ENCODE results near the gene FGFR1OP2. TPM values are rescaled to one million over a fixed set of nuclear protein-coding genes. Genes with fewer than 3 reads are reported as not detected.
A peak's percentile ranks its signal among the peaks of the same experiment; 100 is the strongest.
"Not testable (repeated sequence)": the region's sequence is repeated elsewhere in the genome, so short reads cannot be mapped to it uniquely, and the experiment has no call there.

Gene FGFR1OP2
- total RNA-seq, 2 donors from 2014 or later, result 55.6 to 68.5 TPM

- ATAC-seq, result no peak
- Mint-ChIP-seq H3K9me3 (no peaks in the 10 kb centered on the region), H3K4me3 (peak overlapping the region; percentile 98), H3K36me3 (peaks cover 29% of the 10 kb centered on the region), H3K4me1 (ENCODE audit: low read depth in 2 of 2) (peaks cover 47 to 74% of the 10 kb centered on the region in 2 donors), H3K27me3 (no peaks in the 10 kb centered on the region), H3K27ac (peak overlapping the region; percentile 88 to 95)
- no peak for DNase-seq (ENCODE audit: low spot score)
These were observed 2.5 kb upstream of the FGFR1OP2 start for GRCh38 chr12:26935636-26936378.

GRCh38 chr12:26936559-26937442 is 1.5 kb upstream of the FGFR1OP2 start:
- Mint-ChIP-seq H3K4me3 (peak overlapping the region; percentile 98), H3K36me3 (peaks cover 27% of the 10 kb centered on the region), H3K9me3 (no peaks in the 10 kb centered on the region), H3K27me3 (no peaks in the 10 kb centered on the region), H3K27ac (peak overlapping the region; percentile 88 to 95), H3K4me1 (ENCODE audit: low read depth in 2 of 2) (peaks cover 46 to 80% of the 10 kb centered on the region in 2 donors)
- DNase-seq (ENCODE audit: low spot score), result no peak
- no peak for ATAC-seq

- peak overlapping the region; percentile 98 for H3K4me3 Mint-ChIP-seq
- ATAC-seq (no peak), DNase-seq (ENCODE audit: low spot score) (no peak)
- H3K9me3 Mint-ChIP-seq, result no peaks in the 10 kb centered on the region
- H3K36me3 Mint-ChIP-seq, result peaks cover 22% of the 10 kb centered on the region
- peak overlapping the region; percentile 88 to 95 for H3K27ac Mint-ChIP-seq
- no peaks in the 10 kb centered on the region for H3K27me3 Mint-ChIP-seq
- peaks cover 46 to 80% of the 10 kb centered on the region in 2 donors for H3K4me1 Mint-ChIP-seq (ENCODE audit: low read depth in 2 of 2)
These were observed 817 bp upstream of the FGFR1OP2 start for GRCh38 chr12:26937443-26937862.

GRCh38 chr12:26938701-26939062 is 412 bp downstream of the FGFR1OP2 start:
- ATAC-seq (peak; percentile 10 to 25), DNase-seq (ENCODE audit: low spot score) (no peak)
- Mint-ChIP-seq H3K27me3 (no peaks in the 10 kb centered on the region), H3K9me3 (no peaks in the 10 kb centered on the region), H3K4me1 (ENCODE audit: low read depth in 2 of 2) (peaks cover 40 to 80% of the 10 kb centered on the region in 2 donors), H3K4me3 (peak overlapping the region; percentile 98), H3K36me3 (peaks cover 10% of the 10 kb centered on the region), H3K27ac (peak overlapping the region; percentile 88 to 95)

GRCh38 chr12:26939192-26939832 is 1.0 kb downstream of the FGFR1OP2 start:
- H3K27ac Mint-ChIP-seq, result peak overlapping the region; percentile 88 to 95
- DNase-seq (ENCODE audit: low spot score) (no peak), ATAC-seq (no peak)
- peaks cover 9% of the 10 kb centered on the region for H3K36me3 Mint-ChIP-seq
- H3K4me3 Mint-ChIP-seq, result peak overlapping the region; percentile 98
- peaks cover 44 to 83% of the 10 kb centered on the region in 2 donors for H3K4me1 Mint-ChIP-seq (ENCODE audit: low read depth in 2 of 2)
- H3K27me3 Mint-ChIP-seq, result no peaks in the 10 kb centered on the region
- no peaks in the 10 kb centered on the region for H3K9me3 Mint-ChIP-seq

GRCh38 chr12:26939953-26940352 is 1.7 kb downstream of the FGFR1OP2 start:
- H3K27ac Mint-ChIP-seq, result peak overlapping the region; percentile 88 to 95
- H3K27me3 Mint-ChIP-seq, result no peaks in the 10 kb centered on the region
- peaks cover 41 to 79% of the 10 kb centered on the region in 2 donors for H3K4me1 Mint-ChIP-seq (ENCODE audit: low read depth in 2 of 2)
- DNase-seq (ENCODE audit: low spot score) (no peak), ATAC-seq (no peak)
- H3K9me3 Mint-ChIP-seq, result no peaks in the 10 kb centered on the region
- H3K4me3 Mint-ChIP-seq, result peak overlapping the region; percentile 98
- H3K36me3 Mint-ChIP-seq, result peaks cover 9% of the 10 kb centered on the region

GRCh38 chr12:26940516-26941214 is 2.4 kb downstream of the FGFR1OP2 start:
- Mint-ChIP-seq H3K4me3 (peak overlapping the region; percentile 98), H3K36me3 (peaks cover 9% of the 10 kb centered on the region), H3K27ac (peak overlapping the region; percentile 88 to 95), H3K9me3 (no peaks in the 10 kb centered on the region), H3K27me3 (no peaks in the 10 kb centered on the region), H3K4me1 (ENCODE audit: low read depth in 2 of 2) (peaks cover 38 to 76% of the 10 kb centered on the region in 2 donors)
- DNase-seq (ENCODE audit: low spot score) (no peak), ATAC-seq (no peak)

- no peaks in the 10 kb centered on the region for H3K27me3 Mint-ChIP-seq
- peaks cover 9% of the 10 kb centered on the region for H3K36me3 Mint-ChIP-seq
- H3K4me1 Mint-ChIP-seq (ENCODE audit: low read depth in 2 of 2), result peaks cover 37 to 75% of the 10 kb centered on the region in 2 donors
These were observed 2.9 kb downstream of the FGFR1OP2 start for GRCh38 chr12:26941215-26941594.

GRCh38 chr12:26948309-26948708 is 10.0 kb downstream of the FGFR1OP2 start:
- DNase-seq (ENCODE audit: low spot score) (no peak), ATAC-seq (no peak)
- peaks cover 48 to 61% of the 10 kb centered on the region in 2 donors for H3K4me1 Mint-ChIP-seq (ENCODE audit: low read depth in 2 of 2)
- peaks cover 13% of the 10 kb centered on the region for H3K36me3 Mint-ChIP-seq
- H3K27me3 Mint-ChIP-seq, result no peaks in the 10 kb centered on the region
- H3K9me3 Mint-ChIP-seq, result peaks cover 4% of the 10 kb centered on the region
- peak overlapping the region; percentile 3 to 27 for H3K27ac Mint-ChIP-seq
- H3K4me3 Mint-ChIP-seq, result no peak overlapping the region

More at GRCh38 chr12:26941215-26941594, 2.9 kb downstream of the FGFR1OP2 start:
- Mint-ChIP-seq H3K4me3 (peak overlapping the region; percentile 98), H3K27ac (peak overlapping the region; percentile 88 to 95), H3K9me3 (no peaks in the 10 kb centered on the region)
- DNase-seq (ENCODE audit: low spot score), result no peak
- no peak for ATAC-seq

GRCh38 chr12:26953447-26953846 is 15.2 kb downstream of the FGFR1OP2 start:
- ATAC-seq (peak in 1 of 2 donors; percentile 69), DNase-seq (ENCODE audit: low spot score) (no peak)
- Mint-ChIP-seq H3K4me1 (ENCODE audit: low read depth in 2 of 2) (peaks cover 28 to 33% of the 10 kb centered on the region in 2 donors), H3K9me3 (peaks cover 1% of the 10 kb centered on the region), H3K27me3 (no peaks in the 10 kb centered on the region), H3K4me3 (peak overlapping the region; percentile 40), H3K27ac (peak overlapping the region; percentile 59 to 87), H3K36me3 (peaks cover 14% of the 10 kb centered on the region)

- no peak for DNase-seq (ENCODE audit: low spot score)
- Mint-ChIP-seq H3K27me3 (no peaks in the 10 kb centered on the region), H3K4me1 (ENCODE audit: low read depth in 2 of 2) (peaks cover 26 to 32% of the 10 kb centered on the region in 2 donors), H3K36me3 (peaks cover 12% of the 10 kb centered on the region), H3K27ac (peak overlapping the region; percentile 59 to 87), H3K9me3 (no peaks in the 10 kb centered on the region), H3K4me3 (peak overlapping the region; percentile 40)
- no peak for ATAC-seq
These were observed 15.8 kb downstream of the FGFR1OP2 start for GRCh38 chr12:26954027-26954426.

- H3K4me3 Mint-ChIP-seq; ATAC-seq; H3K9me3 Mint-ChIP-seq; H3K27me3 Mint-ChIP-seq; H3K4me1 Mint-ChIP-seq (ENCODE audit: low read depth in 2 of 2); H3K27ac Mint-ChIP-seq; DNase-seq (ENCODE audit: low spot score): not testable (repeated sequence)
- peaks cover 18% of the 10 kb centered on the region for H3K36me3 Mint-ChIP-seq
These were observed 23.1 kb downstream of the FGFR1OP2 start for GRCh38 chr12:26961391-26961790.

- Mint-ChIP-seq H3K36me3 (peaks cover 13% of the 10 kb centered on the region), H3K4me1 (ENCODE audit: low read depth in 2 of 2) (peaks cover 2 to 4% of the 10 kb centered on the region in 2 donors), H3K9me3 (no peaks in the 10 kb centered on the region), H3K27ac (no peak overlapping the region), H3K4me3 (no peak overlapping the region), H3K27me3 (no peaks in the 10 kb centered on the region)
- ATAC-seq (no peak), DNase-seq (ENCODE audit: low spot score) (no peak)
These were observed 23.5 kb downstream of the FGFR1OP2 start for GRCh38 chr12:26961803-26962202.

Measured in natural killer cell treated with Interleukin-12 subunit alpha and Interleukin-12 subunit beta and Interleukin-15 and Interleukin-18, amount 100 ng/mL, for 72 hours (primary cell).